CD1c-positive myeloid dendritic cell (primary cell): ENCODE measurements around the gene CD200R1.

ENCODE experiments used
- DNase-seq: peaks from one replicate; pipeline ENCODE4 v3.0.0-alpha.2; 2016; ENCODE audit errors: extremely low spot score

The CD200R1 gene

GRCh38 chr3:112888381-112889085 lies 86.4 kb downstream of the CD200R1 start:
- no peak for DNase-seq

DNA sequence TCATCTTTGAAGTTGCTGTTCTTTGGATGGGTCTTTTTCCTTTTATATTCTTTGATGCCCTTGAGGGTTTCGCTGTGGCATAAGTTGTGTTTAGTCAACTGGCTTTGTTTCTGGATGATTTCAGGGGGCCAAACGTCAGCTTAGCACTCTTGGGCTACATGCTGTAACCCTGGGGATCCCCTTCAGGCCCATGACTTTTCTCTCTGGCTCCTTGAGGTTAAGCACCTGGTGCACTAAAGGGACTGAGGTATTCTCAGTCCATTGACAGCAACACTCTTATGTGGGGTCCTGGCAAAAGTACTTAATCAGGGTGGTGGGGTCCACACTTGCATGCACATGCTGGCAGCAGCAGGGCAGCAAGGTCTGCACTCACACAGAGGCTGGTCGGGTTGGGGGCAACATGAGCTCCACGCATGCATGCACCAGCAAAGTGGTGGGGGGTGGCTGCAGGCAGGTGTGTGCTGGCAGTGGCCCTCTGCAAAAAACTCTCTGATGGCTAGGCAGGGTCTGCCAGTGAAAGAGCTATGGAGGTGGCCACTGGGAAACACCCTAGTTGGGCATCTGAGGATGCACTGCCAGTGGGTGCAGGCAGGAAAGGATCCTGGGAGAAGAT lies 90.1 kb downstream of the CD200R1 start:
- no peak for DNase-seq

GRCh38 chr3:112881891-112882290 lies 93.0 kb downstream of the CD200R1 start:
- no peak for DNase-seq

GRCh38 chr3:112875561-112875960 lies 99.3 kb downstream of the CD200R1 start:
- no peak for DNase-seq

DNA sequence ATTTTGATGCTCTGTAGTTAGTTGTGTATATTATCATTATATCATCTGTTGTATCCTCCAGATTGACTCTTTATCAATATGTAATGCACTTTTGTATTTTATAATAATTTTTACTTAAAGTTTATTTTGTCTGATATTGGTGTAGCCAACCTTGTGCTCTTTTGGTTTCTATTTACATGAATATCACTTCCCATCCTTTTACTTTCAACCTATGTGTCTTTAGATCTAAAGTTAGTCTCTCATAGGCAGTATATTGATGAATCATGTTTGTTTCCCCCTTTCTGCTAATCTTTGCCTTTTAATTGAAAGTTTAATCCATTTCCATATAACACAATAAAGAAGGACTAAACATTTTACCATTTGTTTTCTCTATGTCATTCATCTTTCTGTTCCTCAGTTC lies 100.2 kb downstream of the CD200R1 start:
- no peak for DNase-seq

DNA sequence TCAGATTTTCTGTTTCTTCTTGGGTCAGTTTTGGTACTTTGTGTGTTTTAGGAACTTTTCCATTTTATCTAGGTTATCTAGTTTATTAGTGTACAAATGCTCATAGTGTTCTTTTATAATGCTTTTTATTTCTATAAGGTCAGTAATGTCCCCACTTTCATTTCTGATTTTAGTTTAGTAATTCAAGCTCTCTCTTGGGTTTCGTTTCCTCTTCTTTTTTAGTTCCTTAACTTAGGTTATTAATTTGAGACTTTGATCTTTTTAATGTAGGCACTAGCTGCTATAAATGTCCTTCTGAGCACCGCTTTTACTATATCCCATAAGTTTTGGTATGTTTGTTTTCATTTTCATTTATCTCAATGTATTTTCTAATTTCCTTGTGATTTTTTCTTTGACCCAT lies 101.3 kb downstream of the CD200R1 start:
- peak; percentile 70 for DNase-seq

DNA sequence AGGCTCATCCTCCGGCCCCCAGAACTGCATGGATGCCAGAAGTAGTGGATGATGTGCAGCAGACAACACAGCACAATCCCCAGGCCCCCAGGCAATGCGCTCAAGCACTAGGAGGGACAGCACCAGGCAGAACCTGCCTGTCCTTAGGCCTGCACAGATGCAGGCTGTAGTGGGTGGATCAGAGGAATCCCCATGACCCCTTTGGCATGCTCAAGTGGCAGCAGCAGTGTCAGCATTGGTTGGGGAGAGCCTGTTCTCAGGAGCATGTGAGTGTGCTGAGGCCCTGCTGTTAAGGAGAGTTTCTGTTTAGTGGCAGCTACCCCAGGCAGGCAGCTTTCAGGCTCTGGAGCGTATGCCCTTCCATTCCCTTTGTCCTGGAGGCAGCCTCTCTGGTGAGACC lies 103.2 kb downstream of the CD200R1 start:
- no peak for DNase-seq
